GM20000 (cell line): ENCODE data around the gene SLC2A9.

Experiments used
- DNase-seq: peaks from one replicate; pipeline ENCODE4 v3.0.0; 2012; ENCODE audit warnings: low spot score
- TF ChIP-seq, protein P1 (sequence below): IDR thresholded peaks from 2 replicates; pipeline ENCODE4 v1.5.1; 2012; ENCODE audit warnings: mild to moderate bottlenecking, control low read depth; ENCODE audit errors: extremely low read depth, missing control alignments

Gene SLC2A9

DNA sequence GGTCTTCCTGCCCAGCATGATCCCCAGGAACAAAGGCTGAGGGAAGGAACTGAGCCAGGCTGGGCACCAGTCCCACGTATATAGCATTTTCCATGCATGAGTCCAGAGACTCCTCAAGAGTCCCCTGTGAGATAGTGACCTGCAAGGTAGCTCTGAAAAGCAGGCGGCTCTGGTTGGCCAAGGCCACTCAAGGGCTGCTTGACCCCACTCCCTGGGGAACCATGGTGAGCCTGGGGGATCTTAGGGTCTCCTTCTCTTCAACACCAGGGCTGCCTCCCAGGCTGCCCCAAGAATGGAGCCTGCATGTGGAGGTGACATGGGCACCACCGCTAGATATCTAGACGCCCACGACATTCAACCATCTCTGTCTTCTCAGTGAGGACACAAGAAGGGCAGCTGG is 79.2 kb downstream of the SLC2A9 start:
- TF ChIP-seq, protein P1, sequence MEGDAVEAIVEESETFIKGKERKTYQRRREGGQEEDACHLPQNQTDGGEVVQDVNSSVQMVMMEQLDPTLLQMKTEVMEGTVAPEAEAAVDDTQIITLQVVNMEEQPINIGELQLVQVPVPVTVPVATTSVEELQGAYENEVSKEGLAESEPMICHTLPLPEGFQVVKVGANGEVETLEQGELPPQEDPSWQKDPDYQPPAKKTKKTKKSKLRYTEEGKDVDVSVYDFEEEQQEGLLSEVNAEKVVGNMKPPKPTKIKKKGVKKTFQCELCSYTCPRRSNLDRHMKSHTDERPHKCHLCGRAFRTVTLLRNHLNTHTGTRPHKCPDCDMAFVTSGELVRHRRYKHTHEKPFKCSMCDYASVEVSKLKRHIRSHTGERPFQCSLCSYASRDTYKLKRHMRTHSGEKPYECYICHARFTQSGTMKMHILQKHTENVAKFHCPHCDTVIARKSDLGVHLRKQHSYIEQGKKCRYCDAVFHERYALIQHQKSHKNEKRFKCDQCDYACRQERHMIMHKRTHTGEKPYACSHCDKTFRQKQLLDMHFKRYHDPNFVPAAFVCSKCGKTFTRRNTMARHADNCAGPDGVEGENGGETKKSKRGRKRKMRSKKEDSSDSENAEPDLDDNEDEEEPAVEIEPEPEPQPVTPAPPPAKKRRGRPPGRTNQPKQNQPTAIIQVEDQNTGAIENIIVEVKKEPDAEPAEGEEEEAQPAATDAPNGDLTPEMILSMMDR = no peak
- no peak for DNase-seq

DNA sequence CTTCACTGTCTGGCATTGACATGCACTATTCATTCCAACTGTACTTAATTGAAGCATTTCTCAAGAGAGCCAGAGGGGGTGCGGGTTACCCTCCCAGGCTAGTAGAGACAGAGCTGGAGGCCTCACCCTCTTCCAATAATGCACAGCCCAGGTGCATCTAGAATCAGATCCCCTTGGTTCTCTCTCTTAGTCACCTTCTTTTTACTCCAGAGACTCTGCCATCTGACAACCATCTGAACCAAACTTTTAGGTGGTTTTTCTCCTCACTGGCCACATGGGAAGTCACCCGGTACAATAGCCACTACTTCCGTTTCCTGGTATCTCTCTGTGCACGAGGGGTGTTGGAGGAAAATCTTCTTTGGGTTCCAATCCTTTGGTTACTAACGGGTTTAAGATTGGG is 81.3 kb downstream of the SLC2A9 start:
- DNase-seq = no peak
- TF ChIP-seq, protein P1 = no peak

DNA sequence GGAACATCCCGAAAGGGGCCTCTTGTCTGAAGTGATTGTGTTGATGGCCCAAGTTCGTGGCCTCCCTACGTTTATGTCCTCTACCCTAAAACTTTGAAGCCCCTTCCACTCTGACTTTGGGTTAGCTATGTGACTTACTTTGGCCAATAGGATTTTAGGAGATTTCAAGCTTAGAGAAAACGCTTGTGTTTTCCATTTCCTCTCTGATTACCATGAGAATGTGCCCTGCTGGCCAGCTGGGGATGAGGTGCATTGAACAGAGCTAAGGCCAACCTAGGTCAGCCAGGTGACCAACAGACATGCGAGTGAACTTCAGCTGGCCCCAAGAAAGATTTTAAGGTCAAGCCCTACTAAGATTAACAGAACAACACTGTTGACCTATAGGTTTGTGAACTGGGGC is 82.4 kb downstream of the SLC2A9 start:
- DNase-seq = no peak
- TF ChIP-seq, protein P1 = no peak

GRCh38 chr4:9937078-9937477 is 84.2 kb downstream of the SLC2A9 start:
- DNase-seq = no peak
- TF ChIP-seq, protein P1 = no peak

DNA sequence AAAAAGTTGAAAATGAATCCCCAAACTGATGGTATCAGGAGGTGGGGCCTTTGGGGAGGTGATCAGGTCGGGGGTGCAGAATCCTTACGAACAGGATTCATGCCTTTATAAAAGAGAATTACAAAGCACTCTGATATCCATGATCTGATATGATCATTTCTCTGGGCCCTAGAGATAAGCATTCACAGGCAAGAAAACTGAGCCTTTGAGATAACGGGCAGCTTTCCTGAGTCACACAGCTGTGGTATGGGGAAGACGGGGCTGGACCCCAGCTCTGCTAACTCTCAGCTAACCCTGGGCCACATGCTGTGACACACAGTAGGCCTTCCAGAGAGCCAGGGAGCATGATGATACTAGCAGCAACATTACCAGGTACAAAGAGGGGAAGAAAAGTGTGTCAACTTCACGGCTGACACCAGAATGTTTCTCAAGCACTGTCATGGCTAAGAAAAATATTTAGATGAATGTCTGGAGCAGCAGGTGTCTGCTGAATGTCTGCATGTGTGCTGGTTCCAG is 85.1 kb downstream of the SLC2A9 start:
- TF ChIP-seq, protein P1 = no peak
- DNase-seq = no peak

- TF ChIP-seq, protein P1 = no peak
- no peak for DNase-seq
These were observed 87.3 kb downstream of the SLC2A9 start for GRCh38 chr4:9933956-9934355.

DNA sequence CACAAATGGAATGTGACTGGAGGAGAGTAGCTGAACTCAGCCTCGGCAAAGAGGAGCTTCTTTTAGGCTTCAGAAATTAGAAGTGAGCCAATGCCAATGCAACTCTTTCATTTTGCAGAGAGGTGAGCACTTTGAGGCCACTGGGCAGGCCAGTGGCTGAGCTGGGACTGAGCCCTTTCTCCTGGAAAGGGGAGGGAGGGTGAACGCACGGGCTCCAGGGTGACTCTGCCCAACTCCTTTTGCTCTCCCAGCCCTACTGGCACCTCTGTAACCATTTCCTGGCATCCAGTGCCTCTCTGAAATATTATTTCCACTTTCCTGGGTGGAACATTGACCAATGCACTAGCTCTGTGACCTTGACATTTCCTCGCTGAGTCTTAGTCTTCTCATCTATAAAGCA is 88.1 kb downstream of the SLC2A9 start:
- no peak for DNase-seq
- TF ChIP-seq, protein P1 = no peak
